Hypothalamus (tissue), 51 donors: ENCODE results near the gene DUSP6.

Source experiments
- DNase-seq, 51 donors: peaks; one replicate each; lab custom pipeline; 2025; lab: John Stamatoyannopoulos, UW

DUSP6 gene

GRCh38 chr12:89376844-89377243, 24.5 kb upstream of the DUSP6 start:
- DNase-seq: no peak

DNA sequence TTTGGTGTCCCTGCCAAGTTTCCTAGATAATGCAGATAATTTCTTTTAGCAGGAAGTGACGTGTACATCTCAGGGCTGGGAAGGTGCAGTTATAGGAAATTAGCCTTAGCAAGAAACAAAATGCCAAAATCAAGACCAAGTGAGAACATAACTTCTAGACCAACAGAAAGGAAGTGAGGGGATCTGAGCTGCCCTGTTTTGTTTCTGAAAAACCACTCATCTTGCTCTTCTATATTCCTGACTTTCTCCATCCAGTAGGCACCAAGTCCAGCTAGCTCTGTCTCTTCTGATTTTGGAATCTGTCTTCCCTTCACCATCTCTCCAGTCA, 23.9 kb upstream of the DUSP6 start:
- DNase-seq: no peak

- DNase-seq: peak in 1 of 51 donors; percentile 47
These were observed 21.7 kb upstream of the DUSP6 start for GRCh38 chr12:89373763-89374572.

DNA sequence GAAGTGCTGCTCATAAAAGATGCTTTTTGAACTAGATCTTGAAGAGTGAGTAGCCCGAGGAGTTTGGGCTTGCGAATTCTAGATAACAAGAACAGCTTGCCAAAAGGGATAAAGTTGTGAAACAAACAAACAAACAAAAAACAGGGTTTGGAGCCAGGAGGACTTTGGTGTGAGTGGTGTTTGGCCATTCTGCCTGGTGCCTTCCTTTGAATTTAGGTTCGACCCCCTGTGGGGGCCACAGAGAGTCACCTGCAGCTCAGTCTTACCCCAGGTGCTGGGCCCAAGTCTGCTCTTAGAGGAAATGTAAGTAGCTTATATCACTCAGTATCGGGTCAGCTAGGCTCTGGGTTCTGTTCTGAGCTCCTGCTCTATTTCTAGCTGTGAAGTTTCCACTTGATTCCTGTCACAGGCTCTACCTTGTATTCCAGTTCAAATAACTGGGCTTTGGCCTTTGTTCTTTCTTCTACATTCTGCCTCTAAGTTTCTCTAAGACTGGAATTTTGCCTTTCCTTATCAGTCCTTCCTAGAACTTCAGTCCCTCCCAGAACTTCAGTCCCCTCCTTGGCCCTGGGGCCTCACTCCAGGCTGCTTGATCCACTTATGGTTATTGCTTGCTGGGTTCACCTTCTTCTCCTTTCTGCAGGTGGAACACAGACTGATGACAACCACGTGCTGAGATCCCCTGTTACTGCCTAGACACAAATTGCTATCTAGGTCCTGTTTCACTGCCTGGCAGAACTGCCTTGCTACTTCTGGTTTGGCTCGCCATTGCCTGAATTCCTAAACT, 20.5 kb upstream of the DUSP6 start:
- DNase-seq: no peak

DNA sequence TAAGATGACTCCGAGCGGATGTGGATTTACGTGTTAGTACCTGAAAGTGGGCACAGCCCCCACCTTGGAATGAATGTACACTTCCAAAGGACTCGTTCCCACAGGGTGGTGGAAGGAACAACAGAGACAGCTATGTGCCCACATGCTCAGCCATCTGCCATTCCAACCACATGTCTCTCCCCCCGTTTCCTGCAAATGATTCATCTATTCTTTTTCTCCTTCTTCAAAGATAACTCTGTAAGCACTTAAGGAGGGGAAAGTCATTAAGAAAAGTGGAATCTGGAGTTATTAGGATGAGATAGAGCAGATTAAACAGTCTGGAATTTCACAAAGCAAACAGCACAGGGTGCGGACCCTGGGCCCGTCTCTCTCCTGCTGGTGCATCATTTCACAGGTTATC, 18.5 kb upstream of the DUSP6 start:
- no peak for DNase-seq

GRCh38 chr12:89370421-89370831, 18.1 kb upstream of the DUSP6 start:
- no peak for DNase-seq

- DNase-seq: no peak
These were observed 16.9 kb upstream of the DUSP6 start for GRCh38 chr12:89369166-89369565.

- no peak for DNase-seq
These were observed 16.1 kb upstream of the DUSP6 start for GRCh38 chr12:89368391-89368790.

- DNase-seq: no peak
These were observed 14.5 kb upstream of the DUSP6 start for GRCh38 chr12:89366676-89367364.

DNA sequence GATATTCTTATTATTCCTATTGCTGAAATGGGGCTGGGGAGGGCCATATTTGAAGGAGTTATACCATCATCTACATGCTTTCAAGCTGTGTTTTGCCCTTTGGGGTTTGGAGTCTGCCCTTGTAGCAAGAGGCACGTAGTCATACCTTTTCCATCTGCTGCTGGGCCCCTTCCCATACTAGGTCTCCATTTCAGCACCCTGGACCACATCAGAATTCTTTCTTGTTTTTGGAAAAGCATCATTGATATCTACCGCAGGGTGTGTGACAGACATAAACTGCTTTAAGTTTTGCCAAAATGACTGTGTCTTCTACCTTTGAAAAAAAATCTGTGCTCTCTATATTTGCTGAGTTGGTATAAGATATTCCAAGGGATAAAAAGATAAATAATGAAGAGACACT, 12.3 kb upstream of the DUSP6 start:
- DNase-seq: no peak

DNA sequence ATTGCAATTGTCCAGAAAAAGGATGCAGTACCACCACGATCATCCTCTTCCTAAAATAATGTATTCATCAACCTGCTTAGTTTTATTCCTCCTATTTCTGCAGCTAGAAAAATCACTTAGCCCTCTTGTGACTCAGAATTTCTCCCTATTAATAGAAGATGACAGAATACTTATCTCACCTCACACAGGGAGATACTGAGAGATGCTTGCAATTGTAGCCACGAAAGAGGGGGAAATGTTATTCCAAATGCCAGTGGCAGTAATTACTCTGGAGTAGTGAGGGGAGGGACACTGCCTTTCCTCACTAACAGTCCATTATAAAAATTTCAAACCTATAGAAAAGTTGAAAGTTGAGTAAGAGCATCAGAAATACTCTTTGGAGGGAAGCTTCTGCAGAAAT, 11.8 kb upstream of the DUSP6 start:
- no peak for DNase-seq

DNA sequence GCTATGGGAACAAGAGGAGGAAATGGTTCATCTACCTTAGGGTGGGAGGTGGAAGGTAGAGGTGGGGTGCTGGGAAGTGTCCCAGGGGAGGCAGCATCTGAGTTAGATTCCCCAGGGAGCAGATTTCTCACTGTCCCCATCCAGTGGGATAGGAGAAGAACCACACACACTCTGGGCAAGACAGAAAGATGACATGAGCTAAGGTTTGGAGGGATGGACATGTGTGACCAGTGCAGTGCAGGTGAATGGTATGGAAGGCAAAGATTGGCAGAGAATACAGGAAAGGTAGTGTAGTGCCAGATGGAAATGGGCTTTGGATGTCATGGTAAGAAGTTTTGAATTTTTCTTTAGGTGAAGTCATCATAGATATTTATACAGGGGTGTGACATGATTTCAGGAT, 11.3 kb upstream of the DUSP6 start:
- DNase-seq: no peak

DNA sequence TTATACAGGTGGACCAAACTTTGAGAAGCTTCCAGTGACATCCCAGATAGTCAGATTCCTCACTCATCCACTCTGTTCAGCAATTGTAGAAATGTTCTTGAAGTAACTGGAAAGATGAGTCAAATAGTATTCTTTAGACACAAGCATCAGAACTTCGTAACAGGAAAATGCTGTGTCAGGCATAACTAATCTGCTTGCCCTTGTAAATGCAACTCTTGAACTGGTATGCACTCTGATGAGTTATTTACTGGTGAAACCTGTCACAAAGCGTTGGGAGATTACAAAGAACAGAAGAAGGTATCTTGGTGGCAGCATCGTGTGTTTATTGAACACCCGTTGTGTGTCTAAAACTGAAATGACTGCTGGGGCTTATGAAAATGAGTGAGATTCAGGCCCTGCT, 10.8 kb upstream of the DUSP6 start:
- DNase-seq: no peak

GRCh38 chr12:89359615-89360014, 7.3 kb upstream of the DUSP6 start:
- DNase-seq: no peak

- no peak for DNase-seq
These were observed 6.5 kb upstream of the DUSP6 start for GRCh38 chr12:89358805-89359204.

DNA sequence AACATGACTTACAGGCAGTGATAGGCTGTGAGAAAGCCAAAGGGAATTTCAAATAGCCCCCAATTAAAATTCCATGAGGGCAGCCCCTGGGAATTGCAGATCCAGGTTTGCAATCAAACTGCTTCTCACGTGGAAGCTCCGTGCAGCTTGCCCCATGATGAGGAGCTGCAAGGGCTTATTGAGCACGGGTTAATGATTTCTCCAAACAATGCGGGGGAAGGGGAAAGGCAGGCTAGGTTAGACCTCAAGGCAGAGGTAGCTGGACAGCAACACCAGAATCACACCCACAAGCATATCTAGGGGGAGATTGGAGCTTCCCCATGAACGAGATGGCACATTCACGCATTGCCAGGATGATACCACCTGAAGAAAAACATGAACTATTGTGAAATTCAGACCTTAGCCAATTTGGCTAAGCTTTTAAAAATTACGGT, 5.0 kb upstream of the DUSP6 start:
- DNase-seq: no peak

DNA sequence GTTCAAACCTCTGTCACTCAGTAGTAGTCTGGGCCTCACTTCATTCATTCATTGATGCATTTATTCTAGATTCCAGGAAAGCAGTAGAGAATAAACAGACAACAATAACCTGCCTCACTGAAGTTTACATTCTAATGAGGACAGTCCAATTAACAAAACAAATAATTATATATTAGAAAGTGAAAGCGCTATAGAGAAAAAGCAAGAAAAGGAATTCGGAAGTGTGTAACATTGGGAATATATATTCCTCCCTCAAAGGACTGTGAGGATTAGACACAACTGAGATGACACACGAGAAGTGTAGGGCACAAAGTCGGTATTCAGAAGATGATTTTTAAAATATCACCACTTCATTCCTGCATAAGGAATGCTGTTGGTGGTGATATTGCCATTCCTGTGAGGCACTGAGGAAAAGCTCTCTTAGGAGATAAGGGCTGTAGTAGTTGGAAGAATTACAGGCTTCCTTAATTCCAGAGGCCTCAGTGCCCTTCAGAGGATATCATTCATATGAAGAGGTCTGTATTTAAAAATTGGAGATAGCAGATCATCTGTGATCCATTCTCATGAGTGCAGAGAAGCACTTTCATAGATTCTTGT, 3.9 kb upstream of the DUSP6 start:
- DNase-seq: no peak

- DNase-seq: peak in 1 of 51 donors; percentile 9
These were observed 3.2 kb upstream of the DUSP6 start for GRCh38 chr12:89355243-89356068.

DNA sequence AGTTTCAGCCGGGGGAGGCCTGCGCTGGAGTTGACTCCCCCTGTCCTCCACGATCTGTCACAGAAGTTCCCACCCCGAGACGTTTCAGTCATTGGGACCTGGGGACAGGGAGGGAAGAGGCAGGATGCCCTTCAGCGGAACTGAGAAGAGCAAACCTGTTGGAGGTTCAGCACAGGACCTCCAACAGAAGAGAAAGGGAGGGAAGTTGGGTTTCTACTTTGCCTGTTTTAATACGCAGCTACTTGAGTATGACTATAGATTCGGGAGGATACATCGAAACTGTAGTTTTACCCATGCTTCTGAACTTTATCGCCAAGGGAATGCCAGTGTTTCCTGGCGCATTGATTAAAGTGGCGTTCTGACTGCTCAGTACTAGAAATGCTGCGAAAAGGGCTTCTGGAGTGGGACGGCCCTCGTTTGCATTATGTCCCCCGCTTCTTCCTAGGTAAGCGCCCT, 2.3 kb upstream of the DUSP6 start:
- peak in 1 of 51 donors; percentile 28 for DNase-seq
